ENCODE measurements around the gene TMEM108.

Gene TMEM108

GRCh38 chr3:133274477-133274876 is 236.3 kb downstream of the TMEM108 start:
- Histone ChIP-seq H3K27ac (no peak overlapping the region), H3K27me3 (no peaks in the 10 kb centered on the region), H3K4me3 (no peak overlapping the region), H3K9me3 (no peaks in the 10 kb centered on the region), H3K4me1 (no peaks in the 10 kb centered on the region), H3K36me3 (no peaks in the 10 kb centered on the region)
- no peak for TF ChIP-seq CTCF (IDR thresholded peaks at IDR 0.05)
- intact Hi-C loops (cut with DNase I; ENCODE audit: low total_unique reads) = no loop called here
- DNase-seq = no peak

GRCh38 chr3:133276594-133276993 is 238.4 kb downstream of the TMEM108 start:
- H3K27ac ChIP-seq = no peak overlapping the region
- no peak for DNase-seq
- no peaks in the 10 kb centered on the region for H3K36me3 ChIP-seq
- no peaks in the 10 kb centered on the region for H3K27me3 ChIP-seq
- no peak for TF ChIP-seq CTCF (IDR thresholded peaks at IDR 0.05)
- no peaks in the 10 kb centered on the region for H3K4me1 ChIP-seq
- no peak overlapping the region for H3K4me3 ChIP-seq
- intact Hi-C loops (cut with DNase I; ENCODE audit: low total_unique reads) = no loop called here
- H3K9me3 ChIP-seq = no peaks in the 10 kb centered on the region

- H3K27me3 ChIP-seq = no peaks in the 10 kb centered on the region
- no peak for DNase-seq
- no peak for TF ChIP-seq CTCF (IDR thresholded peaks at IDR 0.05)
- H3K4me1 ChIP-seq = no peaks in the 10 kb centered on the region
- H3K36me3 ChIP-seq = no peaks in the 10 kb centered on the region
- H3K27ac ChIP-seq = no peak overlapping the region
- H3K4me3 ChIP-seq = no peak overlapping the region
- intact Hi-C loops (cut with DNase I; ENCODE audit: low total_unique reads) = no loop called here
- no peaks in the 10 kb centered on the region for H3K9me3 ChIP-seq
These were observed 239.6 kb downstream of the TMEM108 start for GRCh38 chr3:133277813-133278212.

GRCh38 chr3:133278260-133279043 is 240.3 kb downstream of the TMEM108 start:
- no peaks in the 10 kb centered on the region for H3K4me1 ChIP-seq
- H3K4me3 ChIP-seq = no peak overlapping the region
- no peak for DNase-seq
- no peak for TF ChIP-seq CTCF (IDR thresholded peaks at IDR 0.05)
- intact Hi-C loops (cut with DNase I; ENCODE audit: low total_unique reads) = no loop called here
- H3K36me3 ChIP-seq = no peaks in the 10 kb centered on the region
- H3K9me3 ChIP-seq = no peaks in the 10 kb centered on the region
- H3K27me3 ChIP-seq = no peaks in the 10 kb centered on the region
- no peak overlapping the region for H3K27ac ChIP-seq

- Histone ChIP-seq H3K4me3 (no peak overlapping the region), H3K9me3 (no peaks in the 10 kb centered on the region), H3K4me1 (no peaks in the 10 kb centered on the region), H3K27ac (no peak overlapping the region), H3K27me3 (no peaks in the 10 kb centered on the region), H3K36me3 (no peaks in the 10 kb centered on the region)
- intact Hi-C loops (cut with DNase I; ENCODE audit: low total_unique reads) = no loop called here
- TF ChIP-seq CTCF (IDR thresholded peaks at IDR 0.05) = no peak
- no peak for DNase-seq
These were observed 242.4 kb downstream of the TMEM108 start for GRCh38 chr3:133280586-133280985.

Measured in tibial artery (tissue), 4 donors.